Left lung (tissue), 10 donors: Measurements from ENCODE around the gene TTLL12. TPM values are rescaled to one million over a fixed set of nuclear protein-coding genes. Genes with fewer than 3 reads are reported as not detected.

ENCODE experiments used
- ATAC-seq: fragments of 200-7000 bp; cut with Tn5 transposase; one replicate; pipeline ENCODE4 v1.9.1; 2020; ENCODE audit warnings: moderate library complexity
- DNase-seq, 4 donors: peaks; one replicate each; pipeline ENCODE4 v3.0.0-alpha.2; 2013 to 2020
- H3K27ac ChIP-seq, 2 donors: fragments of 200-600 bp; sonication (generic) in 1 of 2; one replicate each; pipeline versions ENCODE4 v1.5.0 to v1.8.0; 2020 to 2021
- H3K27me3 ChIP-seq, 2 donors: fragments of 200-600 bp; sonication (generic) in 1 of 2; one replicate each; pipeline versions ENCODE4 v1.5.0 to v1.8.0; 2020 to 2021
- H3K36me3 ChIP-seq, 2 donors: fragments of 200-600 bp; sonication (generic) in 1 of 2; one replicate each; pipeline versions ENCODE4 v1.5.0 to v1.8.0; 2020 to 2021
- H3K4me1 ChIP-seq, 2 donors: fragments of 200-600 bp; one replicate each; pipeline ENCODE4 v1.8.0; 2021
- H3K4me3 ChIP-seq, 2 donors: fragments of 200-600 bp; sonication (generic) in 1 of 2; one replicate each; pipeline versions ENCODE4 v1.5.0 to v1.8.0; 2020 to 2021; ENCODE audit warnings: mild to moderate bottlenecking in 1 of 2
- H3K9me3 ChIP-seq, 2 donors: fragments of 200-600 bp; sonication (generic) in 1 of 2; one replicate each; pipeline versions ENCODE4 v1.5.0 to v1.8.0; 2020 to 2021
- CTCF ChIP-seq, 2 donors: fragments of 200-600 bp; sonication (generic) in 1 of 2; IDR thresholded peaks; one replicate each; pipeline versions ENCODE4 v1.5.0 to v1.8.0; 2021; ENCODE audit warnings: antibody characterized with exemption in 2 of 2
- intact Hi-C, 2 donors: fragments of 100-400 bp; cut with DNase I; formaldehyde crosslinking; loops; one replicate each; pipeline versions ENCODE4 v1.11.2 to v1.14.2; 2022
- polyA plus RNA-seq, 6 donors: library from polyadenylated mRNA; unstranded; fragments of 120-200 nt; gene quantifications; one replicate each; pipeline ENCODE4 v1.2.1, GENCODE V29; 2013; ENCODE audit not compliant: insufficient read length in 6 of 6
- total RNA-seq, 2 donors: library from RNA; stranded (reverse); fragmentation: NEBNext Ultra II Directional; extraction: Animal tissue kit (Norgen Biotek cat#: 25700); gene quantifications; one replicate each; pipeline ENCODE4 v1.2.1, GENCODE V29; 2021
- donor health status: DM: no; HTN: yes; CAD: no.
- donor health status: DM: no; HTN: no; CAD: no.

The TTLL12 gene
- total and polyA plus RNA-seq, 8 donors = 18.3 to 42.1 (median 22.0) TPM

- DNase-seq (no peak), ATAC-seq (no peak)
- Histone ChIP-seq H3K4me1 (peaks cover 0 to 13% of the 10 kb centered on the region in 2 donors), H3K36me3 (no peaks in the 10 kb centered on the region), H3K27ac (no peak overlapping the region), H3K4me3 (no peak overlapping the region), H3K27me3 (no peaks in the 10 kb centered on the region), H3K9me3 (no peaks in the 10 kb centered on the region)
- TF ChIP-seq CTCF (IDR thresholded peaks at IDR 0.05) = no peak
- intact Hi-C loops = loop anchor here in 1 of 2 donors (5.0 to 10.0 kb wide), 2 partner anchors 111 to 154 kb away; partner anchors contain the start of gene SCUBE1
These were observed 46.6 kb upstream of the TTLL12 start for GRCh38 chr22:43233529-43233928.

GRCh38 chr22:43232445-43232844, 45.5 kb upstream of the TTLL12 start:
- H3K4me3 ChIP-seq = no peak overlapping the region
- H3K27ac ChIP-seq = no peak overlapping the region
- H3K27me3 ChIP-seq = no peaks in the 10 kb centered on the region
- peak; percentile 26 for ATAC-seq
- no peaks in the 10 kb centered on the region for H3K36me3 ChIP-seq
- intact Hi-C loops = loop anchor here in 1 of 2 donors (5.0 to 10.0 kb wide), 2 partner anchors 112 to 155 kb away; partner anchors contain the start of gene SCUBE1
- TF ChIP-seq CTCF (IDR thresholded peaks at IDR 0.05) = no peak
- no peaks in the 10 kb centered on the region for H3K9me3 ChIP-seq
- peaks cover 0 to 13% of the 10 kb centered on the region in 2 donors for H3K4me1 ChIP-seq
- peak in 1 of 4 donors; percentile 24 for DNase-seq

GRCh38 chr22:43231724-43232034, 44.7 kb upstream of the TTLL12 start:
- Histone ChIP-seq H3K4me3 (no peak overlapping the region), H3K36me3 (no peaks in the 10 kb centered on the region), H3K9me3 (no peaks in the 10 kb centered on the region), H3K27me3 (no peaks in the 10 kb centered on the region), H3K27ac (no peak overlapping the region), H3K4me1 (peaks cover 0 to 12% of the 10 kb centered on the region in 2 donors)
- intact Hi-C loops = loop anchor here in 1 of 2 donors (5.0 to 10.0 kb wide), 2 partner anchors 113 to 156 kb away; partner anchors contain the start of gene SCUBE1
- ATAC-seq (no peak), DNase-seq (no peak)
- no peak for TF ChIP-seq CTCF (IDR thresholded peaks at IDR 0.05)

GRCh38 chr22:43230971-43231723, 44.2 kb upstream of the TTLL12 start:
- peaks cover 0 to 7% of the 10 kb centered on the region in 2 donors for H3K4me1 ChIP-seq
- ATAC-seq = peak; percentile 85
- intact Hi-C loops = loop anchor here in 1 of 2 donors (5.0 to 10.0 kb wide), 2 partner anchors 114 to 156 kb away; partner anchors contain the start of gene SCUBE1
- DNase-seq = peak in 2 of 4 donors; percentile 55 to 57
- no peak overlapping the region for H3K4me3 ChIP-seq
- H3K27ac ChIP-seq = no peak overlapping the region
- no peaks in the 10 kb centered on the region for H3K36me3 ChIP-seq
- H3K27me3 ChIP-seq = no peaks in the 10 kb centered on the region
- no peaks in the 10 kb centered on the region for H3K9me3 ChIP-seq
- peak; percentile 86 to 88 for TF ChIP-seq CTCF (IDR thresholded peaks at IDR 0.05)

- H3K4me1 ChIP-seq = peaks cover 0 to 7% of the 10 kb centered on the region in 2 donors
- DNase-seq = no peak
- no peak for ATAC-seq
- no peak for TF ChIP-seq CTCF (IDR thresholded peaks at IDR 0.05)
- H3K9me3 ChIP-seq = no peaks in the 10 kb centered on the region
- H3K36me3 ChIP-seq = no peaks in the 10 kb centered on the region
- intact Hi-C loops = loop anchor here in 1 of 2 donors (5.0 to 10.0 kb wide), 2 partner anchors 114 to 157 kb away; partner anchors contain the start of gene SCUBE1
- H3K27me3 ChIP-seq = no peaks in the 10 kb centered on the region
- no peak overlapping the region for H3K27ac ChIP-seq
- no peak overlapping the region for H3K4me3 ChIP-seq
These were observed 43.6 kb upstream of the TTLL12 start for GRCh38 chr22:43230571-43230970.
